Upper lobe of left lung (tissue), 4 donors: ENCODE data around the gene HTR1A.

ENCODE experiments used
- CTCF ChIP-seq, 6 experiments: fragments of 450-650 bp in 4 of 6; fragments of 200-600 bp in 2 of 6; sonication (generic) in 2 of 6; IDR thresholded peaks; one replicate each; pipeline ENCODE4 v1.5.1; 2016 to 2019; ENCODE audit warnings: antibody characterized with exemption in 6 of 6
- EP300 ChIP-seq, 4 donors: sonication (generic); formaldehyde crosslinking; IDR thresholded peaks; one replicate each; pipeline ENCODE4 v1.5.1; 2017; ENCODE audit warnings: antibody characterized with exemption in 4 of 4, control low read depth in 2 of 4

GRCh38 chr5:63931836-63932235, 30.4 kb downstream of the HTR1A start:
- TF ChIP-seq EP300 (IDR thresholded peaks at IDR 0.05) (no peak), CTCF (IDR thresholded peaks at IDR 0.05) (no peak)
